GM12865 (cell line): Measurements from ENCODE around the gene MAPK8IP1.

Experiments
- DNase-seq: peaks from one replicate; pipeline ENCODE4 v3.0.0; 2010; ENCODE audit warnings: low read depth
- H3K4me3 ChIP-seq: 2 replicates; pipeline ENCODE4 v1.5.1; 2011; ENCODE audit warnings: mild to moderate bottlenecking, low read depth, low read length, control low read depth
- CTCF ChIP-seq: IDR thresholded peaks from 2 replicates; pipeline ENCODE4 v1.5.1; 2011; ENCODE audit warnings: low read length, control low read depth, low read depth, inconsistent platforms; ENCODE audit not compliant: insufficient read depth; ENCODE audit errors: missing control alignments

Gene MAPK8IP1

GRCh38 chr11:45917286-45917622 lies 31.8 kb downstream of the MAPK8IP1 start:
- TF ChIP-seq CTCF, result no peak
- peak overlapping the region; percentile 84 for H3K4me3 ChIP-seq
- DNase-seq, result peak; percentile 36

- DNase-seq, result peak; percentile 99
- TF ChIP-seq CTCF, result no peak
Observed at GRCh38 chr11:45917623-45918330, 32.3 kb downstream of the MAPK8IP1 start, which contains the start of gene PEX16. TSS of gene PEX16 (minus strand) at chr11:45917877. CDS start at chr11:45917811, 66 bp downstream.

DNA sequence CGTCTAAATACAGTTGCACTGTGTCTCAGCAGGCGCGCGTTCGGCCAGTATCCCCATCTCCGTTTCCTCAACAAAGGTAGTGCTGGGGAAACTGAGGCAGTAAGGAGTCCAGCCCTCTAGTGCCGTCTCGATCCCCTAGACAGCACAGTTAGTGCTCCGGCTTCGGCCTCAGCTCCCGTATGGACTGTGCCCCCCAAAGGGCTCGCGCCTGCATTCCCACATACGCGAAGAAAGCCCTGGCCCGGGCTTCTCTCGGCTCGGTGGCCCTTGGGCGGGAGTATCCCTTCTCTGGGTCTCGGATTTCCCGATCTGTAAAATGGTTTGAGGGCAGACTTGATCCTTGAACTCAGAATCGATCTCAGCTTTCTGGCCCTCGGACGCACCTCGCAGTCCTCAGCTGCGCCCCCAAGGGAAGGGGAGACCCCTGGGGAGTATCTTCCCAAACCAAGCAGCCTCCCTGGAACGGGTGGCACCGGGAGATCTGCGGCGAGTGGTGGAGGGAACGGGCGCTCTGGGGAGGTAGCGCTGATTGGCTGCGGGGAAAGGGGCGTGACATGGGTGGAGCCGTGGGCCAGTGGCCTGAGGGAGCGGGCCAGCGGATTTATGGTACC lies 33.0 kb downstream of the MAPK8IP1 start:
- TF ChIP-seq CTCF, result no peak
- DNase-seq, result peak; percentile 73

More at GRCh38 chr11:45917623-45918330, 32.3 kb downstream of the MAPK8IP1 start, which contains the start of gene PEX16:
- peak within 1 kb of the TSS; percentile 84 for H3K4me3 ChIP-seq

DNA sequence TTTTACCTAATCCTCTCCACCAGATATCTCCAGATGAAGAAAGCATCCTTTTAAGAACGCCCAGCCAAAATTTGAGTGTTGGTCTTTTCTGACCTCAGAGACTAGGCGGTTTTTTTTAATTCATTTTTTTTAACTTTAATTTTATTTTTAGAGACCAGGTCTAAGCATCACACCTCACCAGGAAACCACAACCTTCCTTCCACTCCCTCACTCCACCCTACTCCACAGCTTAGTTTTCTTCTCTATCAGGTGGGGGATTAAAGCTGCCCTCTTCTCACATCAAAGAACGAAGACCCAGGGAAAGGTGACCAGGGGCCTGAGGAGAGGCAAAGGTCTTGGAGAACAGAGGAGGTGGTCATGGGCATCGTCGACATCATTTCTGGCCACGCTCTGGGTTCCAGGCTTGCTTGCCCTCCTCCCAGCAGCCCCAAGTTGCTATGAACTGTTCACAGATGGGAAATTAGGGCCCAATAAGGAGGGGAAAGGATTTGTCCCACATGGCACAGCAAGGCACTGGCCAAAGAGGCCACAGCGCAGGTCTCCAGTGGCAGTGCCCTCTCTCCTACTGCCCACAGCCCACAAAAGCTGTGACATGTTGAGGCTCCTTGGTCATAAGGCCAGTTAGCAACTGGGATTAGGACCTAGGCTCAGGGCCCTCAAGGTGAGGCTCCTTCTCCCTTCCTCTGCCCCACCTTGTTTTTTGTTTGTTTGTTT lies 33.7 kb downstream of the MAPK8IP1 start:
- no peak for DNase-seq
- no peak for TF ChIP-seq CTCF
- peak overlapping the region; percentile 84; the same call in 1 of the 2 replicates for H3K4me3 ChIP-seq

More for the DNA sequence above, 33.0 kb downstream of the MAPK8IP1 start:
- H3K4me3 ChIP-seq, result peak overlapping the region; percentile 84

DNA sequence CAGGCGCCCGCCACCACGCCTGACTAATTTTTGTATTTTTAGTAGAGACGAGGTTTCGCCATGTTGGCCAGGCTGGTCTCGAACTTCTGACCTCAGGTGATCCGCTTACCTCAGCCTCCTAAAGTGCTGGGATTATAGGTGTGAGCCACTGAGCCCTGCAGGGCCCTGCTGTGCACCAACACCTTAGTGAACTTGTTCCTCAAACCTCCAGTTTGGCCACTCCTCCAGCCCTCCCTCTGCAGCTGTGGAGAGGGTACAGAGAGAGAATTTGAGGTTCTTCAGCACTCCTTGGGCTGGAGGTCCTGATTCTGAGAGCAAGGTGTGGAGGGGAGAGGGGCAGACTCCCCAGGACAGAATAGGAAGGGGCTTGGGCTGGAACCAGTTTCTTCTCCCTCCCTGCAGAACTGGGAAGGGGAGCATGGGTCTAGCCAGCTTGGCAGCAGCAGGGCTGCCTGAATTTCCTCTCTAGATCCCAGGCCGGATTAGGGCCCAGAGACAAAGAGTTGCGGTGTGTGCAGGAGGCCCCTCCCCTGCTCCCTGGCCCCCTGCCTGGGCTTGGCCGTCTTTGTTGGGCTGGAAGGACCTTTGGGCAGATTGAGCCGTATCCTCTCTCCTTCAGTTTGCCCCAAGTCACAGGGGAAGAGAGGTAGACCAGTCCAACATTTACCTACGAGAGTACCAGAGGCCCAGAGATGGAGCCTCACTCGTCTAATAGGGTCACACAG lies 34.5 kb downstream of the MAPK8IP1 start:
- no peak overlapping the region for H3K4me3 ChIP-seq
- no peak for TF ChIP-seq CTCF
- DNase-seq, result no peak
